HG03354 (cell line): ENCODE data around the gene BRINP3.
"Not testable (repeated sequence)": the region's sequence is repeated elsewhere in the genome, so short reads cannot be mapped to it uniquely, and the experiment has no call there.

ENCODE experiments used
- ATAC-seq: cut with Tn5 transposase; IDR thresholded peaks from one replicate; pipeline ENCODE4 v1.9.1; 2021; ENCODE audit warnings: mild to moderate bottlenecking; ENCODE audit not compliant: unreplicated experiment, poor library complexity, severe bottlenecking

BRINP3 gene

GRCh38 chr1:190477762-190478148 lies at the start of gene BRINP3:
TSS of gene BRINP3 (minus strand) at chr1:190477864.
- no peak for ATAC-seq

- no peak for ATAC-seq
These were observed 33.9 kb upstream of the BRINP3 start for GRCh38 chr1:190511554-190511953.

- ATAC-seq, result no peak
These were observed 29.7 kb upstream of the BRINP3 start for GRCh38 chr1:190507357-190507756.

GRCh38 chr1:190504539-190504938 lies 26.9 kb upstream of the BRINP3 start:
- not testable (repeated sequence) for ATAC-seq

GRCh38 chr1:190497565-190497964 lies 19.9 kb upstream of the BRINP3 start:
- no peak for ATAC-seq

GRCh38 chr1:190494451-190494850 lies 16.8 kb upstream of the BRINP3 start:
- ATAC-seq, result no peak

GRCh38 chr1:190491404-190491803 lies 13.7 kb upstream of the BRINP3 start:
- no peak for ATAC-seq

- ATAC-seq, result no peak
These were observed 6.4 kb upstream of the BRINP3 start for GRCh38 chr1:190484045-190484444.

- no peak for ATAC-seq
These were observed 2.6 kb upstream of the BRINP3 start for GRCh38 chr1:190480231-190480630.

- no peak for ATAC-seq
These were observed 1.9 kb upstream of the BRINP3 start for GRCh38 chr1:190479516-190479915.

GRCh38 chr1:190479050-190479397 lies 1.4 kb upstream of the BRINP3 start:
- ATAC-seq, result no peak

GRCh38 chr1:190478149-190479049 lies 735 bp upstream of the BRINP3 start:
- no peak for ATAC-seq

- ATAC-seq, result no peak
These were observed 858 bp downstream of the BRINP3 start for GRCh38 chr1:190476806-190477205.

GRCh38 chr1:190476321-190476720 lies 1.3 kb downstream of the BRINP3 start:
- no peak for ATAC-seq

GRCh38 chr1:190475421-190476141 lies 2.1 kb downstream of the BRINP3 start:
- ATAC-seq, result no peak

- no peak for ATAC-seq
These were observed 2.9 kb downstream of the BRINP3 start for GRCh38 chr1:190474650-190475211.

- no peak for ATAC-seq
These were observed 3.7 kb downstream of the BRINP3 start for GRCh38 chr1:190474010-190474409.

- no peak for ATAC-seq
These were observed 5.2 kb downstream of the BRINP3 start for GRCh38 chr1:190472494-190472893.

GRCh38 chr1:190472042-190472441 lies 5.6 kb downstream of the BRINP3 start:
- no peak for ATAC-seq

- no peak for ATAC-seq
These were observed 13.0 kb downstream of the BRINP3 start for GRCh38 chr1:190464690-190465089.

GRCh38 chr1:190456129-190456528 lies 21.5 kb downstream of the BRINP3 start:
- ATAC-seq, result no peak
